ENCODE results near the gene PROCA1.
A peak's percentile ranks its signal among the peaks of the same experiment; 100 is the strongest.

Gene PROCA1, protein sequence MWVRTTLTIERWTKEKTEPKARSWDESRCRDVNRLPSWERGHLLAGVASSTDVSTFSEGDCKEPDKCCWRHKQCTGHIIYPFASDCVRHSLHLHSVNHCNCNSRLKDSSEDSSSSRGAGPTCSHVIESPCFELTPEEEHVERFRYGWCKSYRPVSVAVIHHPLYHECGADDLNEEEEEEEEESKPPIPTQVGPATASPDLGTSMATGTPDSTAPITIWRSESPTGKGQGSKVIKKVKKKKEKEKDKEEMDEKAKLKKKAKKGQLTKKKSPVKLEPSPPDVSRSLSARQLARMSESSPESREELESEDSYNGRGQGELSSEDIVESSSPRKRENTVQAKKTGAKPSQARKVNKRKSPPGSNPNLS

DNA sequence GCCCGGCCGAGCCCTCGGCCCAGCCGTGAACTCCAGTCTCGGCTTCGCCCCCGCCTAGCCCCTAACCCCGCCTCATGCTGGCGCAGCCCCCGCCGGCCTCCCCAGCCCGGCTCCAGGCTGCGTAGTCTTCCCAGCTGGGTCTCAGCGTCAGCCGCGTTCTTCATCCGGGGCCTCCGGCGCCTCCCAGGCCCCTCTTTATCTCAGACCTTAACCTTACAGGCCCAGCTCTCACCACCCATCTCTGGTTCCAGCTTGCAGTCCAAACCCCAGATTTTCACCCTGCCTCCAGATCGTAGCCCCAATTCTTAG lies at the start of gene PROCA1:
PROCA1 (minus strand) TSS at position 166 of the 309 bp plus-strand sequence. CDS start 228 bp downstream, outside the sequence.
- Mint-ChIP-seq H3K9me3 (ENCODE audit: low read depth) (no peaks in the 10 kb centered on the region), H3K36me3 (peaks cover 3% of the 10 kb centered on the region), H3K4me3 (peak within 1 kb of the TSS; percentile 88), H3K27ac (peak within 1 kb of the TSS; percentile 82), H3K27me3 (no peaks in the 10 kb centered on the region), H3K4me1 (ENCODE audit: low read depth) (peaks cover 29% of the 10 kb centered on the region)

- Mint-ChIP-seq H3K27ac (no peak overlapping the region), H3K9me3 (ENCODE audit: low read depth) (no peaks in the 10 kb centered on the region), H3K4me1 (ENCODE audit: low read depth) (peaks cover 5% of the 10 kb centered on the region), H3K27me3 (no peaks in the 10 kb centered on the region), H3K4me3 (no peak overlapping the region), H3K36me3 (peaks cover 2% of the 10 kb centered on the region)
These were observed 49.2 kb upstream of the PROCA1 start for GRCh38 chr17:28760601-28761562.

DNA sequence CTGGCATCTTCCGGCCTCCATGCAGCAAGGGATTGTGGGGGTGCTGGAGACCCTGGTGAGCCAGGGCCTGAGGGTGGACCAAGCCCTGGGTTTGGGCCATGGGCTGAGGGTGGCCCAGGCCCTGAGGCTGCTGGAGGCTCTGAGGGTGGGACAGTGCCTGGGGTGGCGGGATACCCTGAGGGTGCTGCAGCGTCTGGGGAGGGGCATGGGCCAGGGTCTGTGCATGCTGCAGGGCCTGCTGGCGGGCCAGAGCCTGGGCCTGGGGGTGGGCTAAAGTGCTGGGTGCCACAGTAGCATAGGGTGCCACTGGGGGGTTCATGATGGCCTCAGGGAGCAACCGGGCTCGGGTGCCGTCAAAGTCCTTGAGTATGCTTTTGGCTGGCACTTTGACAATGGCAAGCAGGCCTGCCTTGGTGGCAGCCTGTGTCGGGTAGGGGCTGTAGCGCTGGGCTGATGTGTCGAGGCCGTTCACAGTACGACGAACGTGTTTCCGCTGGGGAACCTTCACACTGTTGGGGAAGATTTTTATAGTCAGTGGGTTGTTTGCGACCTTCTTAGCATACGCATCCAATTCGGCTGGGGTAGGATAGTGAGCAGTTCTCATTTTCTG lies 47.7 kb upstream of the PROCA1 start:
- no peaks in the 10 kb centered on the region for H3K9me3 Mint-ChIP-seq (ENCODE audit: low read depth)
- no peak overlapping the region for H3K4me3 Mint-ChIP-seq
- H3K27ac Mint-ChIP-seq = no peak overlapping the region
- H3K4me1 Mint-ChIP-seq (ENCODE audit: low read depth) = peaks cover 5% of the 10 kb centered on the region
- H3K27me3 Mint-ChIP-seq = no peaks in the 10 kb centered on the region
- H3K36me3 Mint-ChIP-seq = peaks cover 2% of the 10 kb centered on the region

DNA sequence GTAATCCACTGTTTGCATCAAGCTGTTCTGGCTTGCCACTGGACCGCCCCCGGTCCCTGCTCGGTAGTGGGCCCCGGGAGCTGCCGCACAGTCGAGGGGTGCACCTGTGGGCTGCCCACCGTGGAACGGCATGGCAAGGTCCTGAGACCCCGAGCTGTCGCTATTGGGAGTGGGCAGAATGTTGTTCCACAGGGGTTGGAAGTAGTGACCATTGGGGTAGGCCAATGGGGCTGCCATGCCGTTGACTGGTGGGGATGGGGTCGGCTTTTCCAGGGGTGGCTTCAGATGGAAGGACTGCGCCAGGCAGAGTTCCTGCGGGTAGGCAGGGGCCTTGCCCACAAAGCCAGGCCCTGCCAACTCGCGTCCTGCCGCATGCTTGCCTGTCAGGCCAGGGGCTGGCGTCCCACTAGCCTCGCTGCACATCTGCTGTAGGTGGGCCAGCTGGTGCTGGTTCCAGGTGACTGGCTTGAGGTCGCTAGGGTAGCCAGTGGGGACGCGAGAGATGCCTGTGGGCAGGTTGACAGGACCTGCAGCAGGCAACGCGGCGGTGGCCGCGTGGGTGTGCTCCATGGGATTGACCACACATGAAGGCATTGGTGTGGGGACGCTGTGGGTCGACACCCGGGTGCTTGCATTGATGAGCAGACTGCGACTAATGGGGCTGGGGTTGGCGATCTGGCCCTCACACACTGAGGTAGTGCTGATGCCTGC lies 46.9 kb upstream of the PROCA1 start:
- no peaks in the 10 kb centered on the region for H3K9me3 Mint-ChIP-seq (ENCODE audit: low read depth)
- H3K4me1 Mint-ChIP-seq (ENCODE audit: low read depth) = peaks cover 2% of the 10 kb centered on the region
- no peaks in the 10 kb centered on the region for H3K36me3 Mint-ChIP-seq
- no peak overlapping the region for H3K4me3 Mint-ChIP-seq
- H3K27me3 Mint-ChIP-seq = no peaks in the 10 kb centered on the region
- no peak overlapping the region for H3K27ac Mint-ChIP-seq

GRCh38 chr17:28756049-28756804 lies 44.5 kb upstream of the PROCA1 start:
- H3K9me3 Mint-ChIP-seq (ENCODE audit: low read depth) = no peaks in the 10 kb centered on the region
- no peak overlapping the region for H3K4me3 Mint-ChIP-seq
- H3K27me3 Mint-ChIP-seq = no peaks in the 10 kb centered on the region
- H3K27ac Mint-ChIP-seq = peak overlapping the region; percentile 64
- no peaks in the 10 kb centered on the region for H3K4me1 Mint-ChIP-seq (ENCODE audit: low read depth)
- no peaks in the 10 kb centered on the region for H3K36me3 Mint-ChIP-seq

DNA sequence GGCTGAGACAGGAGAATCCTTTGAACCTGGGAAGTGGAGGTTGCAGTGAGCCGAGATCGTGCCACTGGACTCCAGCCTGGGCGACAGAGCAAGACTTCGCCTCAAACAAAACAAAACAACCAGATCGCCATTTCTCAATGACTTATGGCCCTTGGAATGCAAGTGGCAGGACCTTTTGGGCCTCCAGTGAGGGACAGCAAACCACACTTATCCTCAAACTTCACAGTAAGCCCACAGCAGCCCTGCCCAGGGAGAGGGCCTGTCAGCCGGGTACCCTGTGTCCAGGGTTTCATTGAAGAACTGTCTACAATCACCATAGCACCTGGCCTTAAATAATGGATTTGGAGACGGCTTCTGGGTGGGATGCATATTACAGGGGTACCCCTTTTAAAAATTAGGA lies 43.8 kb upstream of the PROCA1 start:
- Mint-ChIP-seq H3K9me3 (ENCODE audit: low read depth) (no peaks in the 10 kb centered on the region), H3K27ac (no peak overlapping the region), H3K4me1 (ENCODE audit: low read depth) (no peaks in the 10 kb centered on the region), H3K27me3 (no peaks in the 10 kb centered on the region), H3K36me3 (no peaks in the 10 kb centered on the region), H3K4me3 (no peak overlapping the region)

DNA sequence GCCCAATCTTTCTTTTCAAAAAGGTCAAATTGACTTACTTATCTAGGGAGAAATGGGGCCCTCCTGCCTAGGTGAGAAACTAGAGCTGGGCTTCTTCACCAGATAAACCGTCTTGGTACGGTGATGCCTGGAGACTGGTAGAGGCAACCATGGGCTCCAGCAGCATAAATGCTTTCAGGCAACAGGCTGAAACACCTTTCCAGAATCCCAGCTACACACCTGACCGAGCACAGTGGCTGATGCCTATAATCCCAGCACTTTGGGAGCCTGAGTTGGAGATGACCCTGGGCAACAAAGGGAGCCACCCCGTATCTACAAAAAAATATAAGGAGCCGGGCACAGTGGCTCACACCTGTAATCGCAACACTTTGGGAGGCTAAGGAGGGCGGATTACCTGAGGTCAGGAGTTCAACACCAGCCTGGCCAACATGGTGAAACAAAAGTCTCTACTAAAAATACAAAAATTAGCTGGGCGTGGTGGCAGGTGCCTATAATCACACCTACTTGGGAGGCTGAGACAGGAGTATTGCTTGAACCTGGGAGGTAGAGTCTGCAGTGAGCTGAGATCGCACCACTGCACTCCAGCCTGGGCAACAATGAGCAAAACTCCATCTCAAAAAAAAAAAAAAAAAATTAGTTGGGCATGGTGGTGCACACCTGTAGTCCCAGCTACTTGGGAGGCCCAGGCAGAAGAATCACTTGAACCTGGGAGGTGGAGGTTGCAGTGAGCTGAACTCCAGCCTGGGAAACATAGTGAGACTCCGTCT lies 40.1 kb upstream of the PROCA1 start:
- peaks cover 2% of the 10 kb centered on the region for H3K36me3 Mint-ChIP-seq
- H3K27me3 Mint-ChIP-seq = no peaks in the 10 kb centered on the region
- no peak overlapping the region for H3K4me3 Mint-ChIP-seq
- H3K27ac Mint-ChIP-seq = no peak overlapping the region
- no peaks in the 10 kb centered on the region for H3K9me3 Mint-ChIP-seq (ENCODE audit: low read depth)
- peaks cover 11% of the 10 kb centered on the region for H3K4me1 Mint-ChIP-seq (ENCODE audit: low read depth)

DNA sequence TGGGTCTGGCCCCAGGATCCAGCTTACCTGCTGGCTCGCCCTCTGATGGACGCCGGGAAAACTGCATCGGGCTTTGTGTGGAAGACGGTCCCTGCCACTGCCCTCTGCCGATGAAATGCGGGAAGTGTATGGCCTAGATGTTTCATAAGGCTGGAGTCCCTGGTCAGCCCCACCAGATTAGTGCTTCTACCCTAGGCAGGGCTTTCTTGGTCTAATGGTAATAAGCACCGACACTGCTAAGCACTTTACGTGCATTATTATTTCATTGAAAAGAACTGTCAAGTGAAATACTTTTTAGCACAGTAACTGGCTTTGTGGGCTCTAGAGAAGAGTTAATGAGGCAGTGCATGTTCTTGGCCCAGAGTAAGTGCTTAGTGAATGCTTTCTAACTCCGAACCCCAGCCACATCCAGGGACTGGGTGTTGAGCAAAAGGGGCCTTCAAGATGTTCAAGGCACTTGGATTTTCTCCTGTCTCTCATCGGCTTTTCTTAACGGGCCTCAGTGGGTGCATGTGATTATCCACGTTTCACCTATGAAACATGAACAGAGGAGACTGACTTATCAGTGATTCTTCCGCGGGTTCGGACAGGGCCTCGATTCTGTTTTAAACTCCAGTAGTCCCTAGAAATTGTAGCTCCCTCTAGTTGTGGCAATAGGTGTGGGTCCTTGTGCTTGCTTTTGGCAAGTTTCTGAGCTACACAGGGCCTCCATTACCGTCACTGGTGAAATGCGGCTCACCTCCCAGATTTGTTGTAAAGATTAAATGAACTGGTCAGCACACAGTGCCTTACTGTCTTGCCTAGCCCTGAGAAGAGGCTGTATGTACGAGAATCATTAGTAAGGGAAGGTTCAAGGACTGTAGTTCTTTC lies 38.7 kb upstream of the PROCA1 start:
- peak overlapping the region; percentile 10 for H3K27ac Mint-ChIP-seq
- peaks cover 12% of the 10 kb centered on the region for H3K4me1 Mint-ChIP-seq (ENCODE audit: low read depth)
- no peaks in the 10 kb centered on the region for H3K27me3 Mint-ChIP-seq
- peak overlapping the region; percentile 17 for H3K4me3 Mint-ChIP-seq
- no peaks in the 10 kb centered on the region for H3K9me3 Mint-ChIP-seq (ENCODE audit: low read depth)
- H3K36me3 Mint-ChIP-seq = peaks cover 2% of the 10 kb centered on the region

DNA sequence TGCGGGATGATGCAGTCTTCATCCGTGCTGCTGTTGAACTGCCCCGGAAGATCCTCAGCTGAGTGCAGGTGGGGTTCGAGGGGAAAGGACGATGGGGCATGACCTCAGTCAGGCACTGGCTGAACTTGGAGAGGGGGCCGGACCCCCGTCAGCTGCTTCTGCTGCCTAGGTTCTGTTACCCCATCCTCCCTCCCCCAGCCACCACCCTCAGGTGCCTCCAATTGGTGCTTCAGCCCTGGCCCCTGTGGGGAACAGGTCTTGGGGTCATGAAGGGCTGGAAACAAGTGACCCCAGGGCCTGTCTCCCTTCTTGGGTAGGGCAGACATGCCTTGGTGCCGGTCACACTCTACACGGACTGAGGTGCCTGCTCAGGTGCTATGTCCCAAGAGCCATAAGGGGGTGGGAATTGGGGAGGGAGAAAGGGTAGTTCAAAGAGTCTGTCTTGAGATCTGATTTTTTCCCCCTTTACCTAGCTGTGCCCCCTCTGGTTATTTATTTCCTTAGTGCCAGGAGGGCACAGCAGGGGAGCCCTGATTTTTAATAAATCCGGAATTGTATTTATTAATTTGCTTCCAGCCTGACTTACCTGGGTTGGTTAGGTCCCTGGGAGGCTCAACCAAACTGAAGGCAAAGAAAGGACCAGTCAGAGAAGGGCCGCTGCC lies 38.0 kb upstream of the PROCA1 start:
- Mint-ChIP-seq H3K27me3 (no peaks in the 10 kb centered on the region), H3K27ac (no peak overlapping the region), H3K4me1 (ENCODE audit: low read depth) (peaks cover 12% of the 10 kb centered on the region), H3K4me3 (peak overlapping the region; percentile 17), H3K36me3 (peaks cover 2% of the 10 kb centered on the region), H3K9me3 (ENCODE audit: low read depth) (no peaks in the 10 kb centered on the region)

GRCh38 chr17:28748852-28749515 lies 37.3 kb upstream of the PROCA1 start:
- Mint-ChIP-seq H3K4me3 (peak overlapping the region; percentile 44), H3K27ac (no peak overlapping the region), H3K4me1 (ENCODE audit: low read depth) (peaks cover 12% of the 10 kb centered on the region), H3K9me3 (ENCODE audit: low read depth) (no peaks in the 10 kb centered on the region), H3K36me3 (peaks cover 2% of the 10 kb centered on the region), H3K27me3 (no peaks in the 10 kb centered on the region)

DNA sequence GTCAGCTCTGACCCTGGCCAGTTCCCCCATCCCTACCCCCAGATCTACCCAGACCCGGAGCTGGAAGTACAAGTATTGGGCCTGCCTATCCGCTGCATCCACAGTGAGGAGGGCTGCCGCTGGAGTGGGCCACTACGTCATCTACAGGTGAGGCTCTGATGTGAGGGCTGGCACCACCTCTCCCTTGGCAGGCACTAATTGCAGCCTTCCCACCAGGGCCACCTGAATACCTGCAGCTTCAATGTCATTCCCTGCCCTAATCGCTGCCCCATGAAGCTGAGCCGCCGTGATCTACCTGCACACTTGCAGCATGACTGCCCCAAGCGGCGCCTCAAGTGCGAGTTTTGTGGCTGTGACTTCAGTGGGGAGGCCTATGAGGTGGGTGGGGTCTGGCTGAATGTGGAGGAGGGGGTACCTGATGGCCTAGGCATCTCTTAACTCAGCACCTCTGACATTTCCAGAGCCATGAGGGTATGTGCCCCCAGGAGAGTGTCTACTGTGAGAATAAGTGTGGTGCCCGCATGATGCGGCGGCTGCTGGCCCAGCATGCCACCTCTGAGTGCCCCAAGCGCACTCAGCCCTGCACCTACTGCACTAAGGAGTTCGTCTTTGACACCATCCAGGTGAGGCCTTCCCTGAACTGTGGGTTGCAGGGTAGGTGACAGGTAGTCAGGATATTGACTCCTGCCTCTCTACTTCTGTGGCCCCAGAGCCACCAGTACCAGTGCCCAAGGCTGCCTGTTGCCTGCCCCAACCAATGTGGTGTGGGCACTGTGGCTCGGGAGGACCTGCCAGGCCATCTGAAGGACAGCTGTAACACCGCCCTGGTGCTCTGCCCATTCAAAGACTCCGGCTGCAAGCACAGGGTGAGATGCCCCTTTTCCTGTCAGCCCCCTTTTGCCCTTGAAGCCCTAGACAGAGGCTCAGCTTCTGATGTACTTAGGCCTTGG lies 36.4 kb upstream of the PROCA1 start:
- Mint-ChIP-seq H3K4me1 (ENCODE audit: low read depth) (peaks cover 13% of the 10 kb centered on the region), H3K27ac (peak overlapping the region; percentile 58), H3K27me3 (no peaks in the 10 kb centered on the region), H3K9me3 (ENCODE audit: low read depth) (no peaks in the 10 kb centered on the region), H3K4me3 (peak overlapping the region; percentile 30), H3K36me3 (peaks cover 2% of the 10 kb centered on the region)
